ENCODE measurements around the gene FAM229A.
"Not testable (repeated sequence)": the region's sequence is repeated elsewhere in the genome, so short reads cannot be mapped to it uniquely, and the experiment has no call there.

Gene FAM229A

DNA sequence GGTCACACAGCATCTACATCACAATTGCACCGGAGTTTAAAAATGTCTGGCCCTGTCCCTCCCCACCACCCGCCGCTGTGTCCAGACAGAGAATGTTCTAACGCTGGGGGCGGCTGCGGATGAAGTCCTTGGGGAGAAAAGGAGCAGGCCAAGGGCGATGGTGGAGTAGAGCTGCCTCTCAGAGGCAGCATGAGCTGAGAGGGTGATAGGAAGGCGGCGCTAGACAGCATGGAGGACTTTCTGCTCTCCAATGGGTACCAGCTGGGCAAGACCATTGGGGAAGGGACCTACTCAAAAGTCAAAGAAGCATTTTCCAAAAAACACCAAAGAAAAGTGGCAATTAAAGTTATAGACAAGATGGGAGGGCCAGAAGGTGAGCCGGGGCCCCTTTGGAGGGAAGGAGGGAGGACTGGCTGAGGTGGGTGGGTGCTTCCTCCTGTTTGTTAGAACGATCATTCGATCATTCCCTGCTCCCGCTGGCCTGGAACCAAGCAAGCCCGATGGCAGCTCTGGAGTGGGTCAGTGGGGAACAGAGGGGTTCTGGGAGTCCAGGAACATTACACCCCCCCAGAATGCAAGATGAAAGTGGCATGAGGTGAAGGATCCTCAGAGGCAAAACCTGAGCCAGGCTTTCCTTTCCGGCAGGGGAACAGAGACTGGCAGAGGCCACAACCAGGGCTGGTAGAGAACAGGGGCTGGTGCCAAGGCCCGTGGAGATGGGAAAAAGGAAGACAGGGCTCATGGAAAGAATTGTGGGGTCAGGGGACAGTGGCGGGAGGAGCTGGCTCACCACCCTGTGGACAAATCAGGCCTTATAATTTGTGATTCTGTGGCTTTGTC is at the start of gene FAM229A, which contains the start of gene TSSK3:
Gene FAM229A, minus strand, starts transcription at position 12 of the 840 bp plus-strand sequence. CDS start 394 bp downstream, outside the sequence.
Gene TSSK3, plus strand, starts transcription at position 66 of the 840 bp plus-strand sequence. Its CDS starts 163 bp downstream, at position 229.
- DNase-seq = no peak

- no peak for DNase-seq
Observed at GRCh38 chr1:32411261-32411660, 49.0 kb upstream of the FAM229A start.

- DNase-seq = no peak
Observed at GRCh38 chr1:32406629-32407111, 44.4 kb upstream of the FAM229A start.

DNA sequence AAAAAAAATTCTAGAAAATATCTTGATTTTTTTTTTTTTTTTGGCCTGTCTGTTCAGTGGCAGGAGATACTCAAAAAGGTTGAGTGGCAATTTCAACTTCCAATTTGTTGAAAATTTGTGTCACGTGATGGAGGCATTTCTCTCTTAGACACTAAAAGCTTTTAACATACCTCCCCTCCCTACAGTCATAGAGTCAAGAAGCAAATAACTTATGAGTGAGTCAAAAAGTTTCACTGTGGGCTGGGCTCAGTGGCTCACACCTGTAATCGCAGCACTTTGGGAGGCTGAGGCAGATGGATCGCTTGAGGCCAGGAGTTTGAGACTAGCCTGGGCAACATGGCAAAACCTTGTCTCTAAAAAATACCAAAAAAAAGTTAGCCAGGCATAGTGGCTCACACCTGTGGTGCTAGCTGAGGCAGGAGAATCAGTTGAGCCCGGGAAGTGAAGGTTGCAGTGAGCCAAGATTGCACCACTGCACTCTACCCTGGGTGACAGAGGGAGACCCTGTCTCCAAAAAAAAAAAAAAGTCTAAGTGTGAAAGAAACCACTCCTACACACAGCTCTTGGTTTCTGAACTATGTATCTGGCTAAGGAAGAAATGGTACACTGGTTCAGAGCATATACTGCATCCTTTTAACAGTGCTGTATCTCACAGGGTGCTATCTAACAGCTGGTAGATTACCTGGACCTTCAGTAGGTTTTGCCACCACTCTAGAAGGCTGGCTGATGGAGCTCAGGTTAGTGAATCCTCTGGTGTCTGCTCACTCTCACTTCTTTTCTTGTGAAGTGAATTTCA is 43.6 kb upstream of the FAM229A start:
- no peak for DNase-seq

- no peak for DNase-seq
Observed at GRCh38 chr1:32404946-32405345, 42.7 kb upstream of the FAM229A start.

DNA sequence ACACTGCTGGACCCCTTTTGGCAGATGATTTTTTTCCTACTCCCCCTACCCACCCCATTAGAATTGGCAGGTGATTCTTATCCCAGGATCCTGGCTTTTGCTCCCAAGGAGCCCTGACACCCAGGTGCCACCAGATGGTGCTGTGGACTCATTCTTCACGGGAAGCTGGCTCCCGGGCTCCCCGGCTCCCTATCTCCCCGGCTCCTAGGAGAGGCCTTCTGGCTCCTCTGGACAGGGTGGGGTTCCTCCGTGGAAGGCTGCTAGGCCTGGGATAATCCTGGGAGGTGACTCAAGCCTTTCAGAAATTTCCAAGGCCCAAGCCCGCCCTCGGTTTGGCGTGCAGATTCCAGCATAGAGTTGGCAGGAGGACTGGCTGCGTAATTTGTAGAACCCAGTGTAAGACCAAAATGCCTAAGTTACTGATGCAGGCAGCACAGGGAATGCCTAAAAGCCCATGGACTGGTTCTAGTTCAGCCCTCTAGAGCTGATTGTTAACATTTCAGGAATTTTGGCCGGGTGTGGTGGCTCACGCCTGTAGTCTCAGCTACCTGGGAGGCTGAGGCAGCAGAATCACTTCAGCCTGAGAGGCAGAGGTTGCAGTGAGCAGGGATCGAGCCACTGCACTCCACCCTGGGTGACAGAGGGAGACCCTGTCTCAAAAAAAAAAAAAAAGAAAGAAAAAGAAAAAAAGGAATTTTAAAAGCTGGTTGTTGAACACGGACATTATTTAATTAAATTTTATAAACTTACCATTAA is 38.8 kb upstream of the FAM229A start:
- peak; percentile 38 for DNase-seq

- DNase-seq = no peak
Observed at GRCh38 chr1:32399843-32400242, 37.6 kb upstream of the FAM229A start.

DNA sequence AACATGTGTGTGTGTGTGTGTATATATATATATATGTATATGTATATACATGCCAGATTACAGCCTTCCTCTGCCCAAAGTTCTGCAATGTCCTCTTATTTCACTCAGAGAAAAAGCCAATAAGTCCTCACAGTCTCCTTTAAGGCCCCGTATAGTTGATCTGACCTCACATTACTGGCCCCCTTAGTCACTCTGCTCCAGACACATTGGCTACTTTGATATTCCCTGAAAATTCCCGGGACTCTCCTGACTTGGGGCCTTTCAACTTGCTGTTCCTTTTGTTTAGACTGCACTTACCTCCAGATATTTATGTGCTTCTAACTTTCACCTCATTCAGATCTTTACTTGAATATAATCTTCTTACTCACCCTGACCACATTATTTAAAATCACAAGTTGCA is 36.1 kb upstream of the FAM229A start:
- DNase-seq = no peak

DNA sequence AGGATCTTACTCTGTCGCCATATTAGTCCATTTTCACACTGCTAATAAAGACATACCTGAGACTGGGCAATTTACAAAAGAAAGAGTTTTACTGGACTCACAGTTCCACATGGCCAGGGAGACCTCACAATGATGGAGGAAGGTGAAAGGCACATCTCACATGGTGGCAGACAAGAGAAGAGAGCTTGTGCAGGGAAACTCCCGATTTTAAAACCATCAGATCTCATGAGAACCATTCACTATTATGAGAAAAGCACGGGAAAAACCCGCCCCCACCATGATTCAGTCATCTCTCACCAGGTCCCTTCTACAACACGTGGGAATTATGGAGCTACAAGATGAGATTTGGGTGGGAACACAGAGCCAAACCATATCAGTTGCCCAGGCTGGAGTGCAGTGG is 34.2 kb upstream of the FAM229A start:
- DNase-seq = not testable (repeated sequence)

DNA sequence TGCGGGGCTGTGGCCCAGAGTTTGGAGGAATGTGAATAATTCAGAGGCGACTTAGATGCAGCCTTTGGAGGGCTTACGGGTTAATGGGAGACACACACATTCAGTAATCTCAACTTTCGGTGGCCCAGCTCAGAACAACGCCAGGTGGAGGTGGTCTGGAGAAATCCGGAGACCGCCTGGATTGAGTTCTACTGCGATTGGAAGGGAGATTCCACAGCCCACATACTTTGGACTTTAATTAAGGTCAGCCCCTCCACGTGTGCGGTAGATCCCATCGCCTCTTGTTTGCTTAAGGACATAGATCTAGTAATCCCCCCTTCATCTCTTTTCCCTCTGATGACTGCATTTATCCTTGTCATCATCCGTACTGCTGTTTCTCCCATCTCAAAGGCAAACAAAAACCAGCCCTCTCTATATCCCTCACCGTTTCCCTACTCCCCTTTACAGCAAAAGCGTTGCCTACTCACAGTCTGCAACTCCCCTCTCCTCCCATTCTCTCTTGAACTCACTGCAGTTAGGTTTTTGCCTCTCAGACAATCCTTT is 32.7 kb upstream of the FAM229A start:
- DNase-seq = no peak

GRCh38 chr1:32394141-32394889 is 32.0 kb upstream of the FAM229A start, which contains the start of gene BSDC1:
BSDC1 (minus strand) TSS chr1:32394441; CDS start chr1:32394414, 27 bp downstream.
- peak; percentile 96 for DNase-seq

GRCh38 chr1:32393832-32394140 is 31.5 kb upstream of the FAM229A start:
- DNase-seq = no peak

DNA sequence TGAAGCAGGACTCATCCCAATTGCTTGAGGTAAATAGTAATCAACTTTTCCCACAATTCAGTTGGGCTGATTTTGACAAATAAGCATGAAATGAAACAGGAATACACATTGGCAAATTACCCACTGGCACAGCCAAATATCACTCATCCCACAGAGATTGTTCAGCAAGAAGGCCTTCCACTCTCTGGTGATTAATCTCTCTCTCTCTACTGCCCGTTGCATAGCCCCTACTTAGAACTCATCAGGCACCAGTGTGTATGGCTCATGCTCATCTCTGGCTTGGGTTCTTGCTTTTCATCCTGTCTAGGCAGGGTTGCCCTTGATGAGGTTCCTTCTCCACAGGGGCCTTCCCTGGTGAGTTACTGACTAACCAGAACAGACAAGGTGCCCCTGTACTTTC is 30.9 kb upstream of the FAM229A start:
- DNase-seq = no peak

- no peak for DNase-seq
Observed at GRCh38 chr1:32392325-32392724, 30.0 kb upstream of the FAM229A start.

DNA sequence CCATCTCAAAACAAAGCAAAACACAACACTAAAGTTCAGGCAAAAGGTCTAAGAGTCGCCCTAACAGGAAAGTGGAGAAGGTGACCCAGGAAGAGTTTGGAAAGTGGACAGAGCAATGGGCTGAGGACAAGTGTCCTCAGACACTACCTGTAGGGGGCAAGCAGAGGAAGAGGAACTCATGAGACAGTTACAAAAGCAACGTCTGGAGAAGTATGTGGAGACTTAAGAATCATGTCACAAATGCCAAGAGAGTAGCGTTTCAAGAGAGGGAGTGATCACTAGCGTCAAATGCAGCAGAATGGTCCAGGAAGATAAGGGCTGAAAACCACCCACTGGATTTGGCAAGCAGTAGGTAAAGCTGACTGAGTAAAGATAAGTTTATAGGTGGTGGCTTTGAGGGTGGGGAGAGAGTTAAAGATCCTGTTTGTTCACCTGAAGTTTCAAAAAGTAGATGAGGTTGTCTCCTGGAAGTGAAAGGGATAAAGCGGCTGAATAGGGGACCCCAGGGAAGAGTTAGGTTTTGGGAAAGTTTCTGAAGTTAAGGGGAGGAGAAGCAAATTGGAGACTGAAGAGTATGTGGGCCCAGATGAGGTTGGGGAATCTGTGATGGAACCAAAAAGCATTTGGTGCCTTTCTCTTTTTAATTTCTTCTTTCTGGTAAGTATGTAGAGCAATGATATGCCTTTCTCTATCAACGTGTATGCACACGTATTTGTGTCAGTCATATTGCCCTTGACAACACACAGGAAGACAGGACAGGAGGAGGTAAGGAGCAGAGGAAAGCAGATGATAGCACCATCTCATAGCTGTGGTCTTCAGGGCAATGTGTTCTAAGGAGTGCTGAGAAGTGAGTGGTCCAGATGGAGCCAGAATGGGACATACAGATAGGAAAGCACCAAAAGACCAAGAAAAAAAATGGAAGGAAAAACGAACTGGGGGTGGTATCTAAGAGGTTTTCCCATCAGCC is 28.9 kb upstream of the FAM229A start:
- no peak for DNase-seq

GRCh38 chr1:32388641-32389040 is 26.4 kb upstream of the FAM229A start:
- no peak for DNase-seq

- no peak for DNase-seq
Observed at GRCh38 chr1:32386676-32387392, 24.5 kb upstream of the FAM229A start.

GRCh38 chr1:32380057-32380456 is 17.8 kb upstream of the FAM229A start:
- DNase-seq = no peak

- DNase-seq = no peak
Observed at GRCh38 chr1:32377541-32378220, 15.4 kb upstream of the FAM229A start.

Data from NCI-H2081 treated with DMSO at 0.1 percent for 48 hours (cell line).